ENCODE measurements around the gene ZC3H6.

ZC3H6 gene

GRCh38 chr2:112275311-112275886 is at the start of gene ZC3H6:
TSS of gene ZC3H6 (plus strand) at chr2:112275597. CDS start at chr2:112275995, 398 bp downstream.
- peak; percentile 98 to 99 for DNase-seq (ENCODE audit: low read depth in 2 of 2)

GRCh38 chr2:112229348-112229747 is 46.0 kb upstream of the ZC3H6 start:
- DNase-seq (ENCODE audit: low read depth in 2 of 2): no peak

GRCh38 chr2:112230371-112230770 is 45.0 kb upstream of the ZC3H6 start:
- DNase-seq (ENCODE audit: low read depth in 2 of 2): no peak

GRCh38 chr2:112239862-112240261 is 35.5 kb upstream of the ZC3H6 start:
- no peak for DNase-seq (ENCODE audit: low read depth in 2 of 2)

GRCh38 chr2:112242384-112242783 is 33.0 kb upstream of the ZC3H6 start:
- no peak for DNase-seq (ENCODE audit: low read depth in 2 of 2)

- DNase-seq (ENCODE audit: low read depth in 2 of 2): no peak
Measured at GRCh38 chr2:112243233-112243632, 32.2 kb upstream of the ZC3H6 start.

- no peak for DNase-seq (ENCODE audit: low read depth in 2 of 2)
Measured at GRCh38 chr2:112244854-112245253, 30.5 kb upstream of the ZC3H6 start.

- no peak for DNase-seq (ENCODE audit: low read depth in 2 of 2)
Measured at GRCh38 chr2:112251271-112251670, 24.1 kb upstream of the ZC3H6 start.

GRCh38 chr2:112253261-112253815 is 22.1 kb upstream of the ZC3H6 start:
- DNase-seq (ENCODE audit: low read depth in 2 of 2): no peak

GRCh38 chr2:112254466-112255240 is 20.7 kb upstream of the ZC3H6 start, which contains the start of gene ZC3H8:
TSS of gene ZC3H8 (minus strand) at chr2:112255042. CDS start at chr2:112254981, 61 bp downstream.
- DNase-seq (ENCODE audit: low read depth in 2 of 2): peak; percentile 93 to 95

- DNase-seq (ENCODE audit: low read depth in 2 of 2): no peak
Measured at GRCh38 chr2:112255875-112256274, 19.5 kb upstream of the ZC3H6 start.

GRCh38 chr2:112256654-112257053 is 18.7 kb upstream of the ZC3H6 start:
- no peak for DNase-seq (ENCODE audit: low read depth in 2 of 2)

- DNase-seq (ENCODE audit: low read depth in 2 of 2): no peak
Measured at GRCh38 chr2:112257575-112257974, 17.8 kb upstream of the ZC3H6 start.

- peak; percentile 71 to 83 for DNase-seq (ENCODE audit: low read depth in 2 of 2)
Measured at GRCh38 chr2:112259509-112260294, 15.7 kb upstream of the ZC3H6 start.

GRCh38 chr2:112260295-112260625 is 15.1 kb upstream of the ZC3H6 start:
- DNase-seq (ENCODE audit: low read depth in 2 of 2): no peak

GRCh38 chr2:112262876-112263275 is 12.5 kb upstream of the ZC3H6 start:
- DNase-seq (ENCODE audit: low read depth in 2 of 2): no peak

- no peak for DNase-seq (ENCODE audit: low read depth in 2 of 2)
Measured at GRCh38 chr2:112268547-112268946, 6.8 kb upstream of the ZC3H6 start.

GRCh38 chr2:112272669-112273068 is 2.7 kb upstream of the ZC3H6 start:
- DNase-seq (ENCODE audit: low read depth in 2 of 2): no peak

- DNase-seq (ENCODE audit: low read depth in 2 of 2): no peak
Measured at GRCh38 chr2:112273349-112273748, 2.0 kb upstream of the ZC3H6 start.

- DNase-seq (ENCODE audit: low read depth in 2 of 2): peak; percentile 65 to 68
Measured at GRCh38 chr2:112275887-112276773, 733 bp downstream of the ZC3H6 start.

GRCh38 chr2:112276954-112277353 is 1.6 kb downstream of the ZC3H6 start:
- no peak for DNase-seq (ENCODE audit: low read depth in 2 of 2)

Measured in stimulated activated CD4-positive, alpha-beta T cell treated with anti-CD3 and anti-CD28 coated beads, Interleukin-15, amount 100 ng/mL, for 48 hours (primary cell).